Vagina (tissue), 2 donors: ENCODE measurements around the gene PXN.

Source experiments
- CTCF ChIP-seq, 3 experiments: fragments of 450-650 bp in 2 of 3; fragments of 200-600 bp in 1 of 3; sonication (generic) in 1 of 3; IDR thresholded peaks; one replicate each; pipeline ENCODE4 v1.5.1; 2017 to 2019; ENCODE audit warnings: antibody characterized with exemption in 3 of 3, mild to moderate bottlenecking in 2 of 3, moderate library complexity in 2 of 3
- POLR2A ChIP-seq, 2 donors: fragments of 450-650 bp; IDR thresholded peaks; one replicate each; pipeline ENCODE4 v1.6.1; 2017; ENCODE audit warnings: antibody characterized with exemption in 2 of 2, mild to moderate bottlenecking in 2 of 2, moderate library complexity in 2 of 2

GRCh38 chr12:120216742-120217605 lies 48.6 kb downstream of the PXN start:
- TF ChIP-seq POLR2A (IDR thresholded peaks at IDR 0.05) = no peak
- no peak for TF ChIP-seq CTCF (IDR thresholded peaks at IDR 0.05)
